Endothelial cell of umbilical vein (primary cell): ENCODE results near the gene PSME3. TPM values are rescaled to one million over a fixed set of nuclear protein-coding genes. Genes with fewer than 3 reads are reported as not detected.
A peak's percentile ranks its signal among the peaks of the same experiment; 100 is the strongest.

Experiments
- Bru-seq: library from RNA; stranded (reverse); fragments of 400-500 nt; gene quantifications from one replicate; lab custom pipeline; 2021; lab: Mats Ljungman, UMichigan
- BruChase-seq, 2 experiments: library from RNA; stranded (reverse); fragments of 400-500 nt; gene quantifications; one replicate each; lab custom pipeline; 2021; lab: Mats Ljungman, UMichigan
- BruUV-seq: library from RNA; stranded (reverse); fragments of 400-500 nt; replicated peaks from 2 replicates; lab custom pipeline; 2021; lab: Mats Ljungman, UMichigan
- CTCF ChIA-PET: fragments of 300-600, 350-600 bp; sonication (Branson Sonifier 250); formaldehyde crosslinking; loops from one replicate; lab custom pipeline; 2021; ENCODE audit warnings: antibody characterized with exemption, inconsistent platforms; lab: Charles Lee
- POLR2A ChIA-PET: fragments of 300-600, 350-600 bp; sonication (Branson Sonifier 250); formaldehyde crosslinking; loops from one replicate; lab custom pipeline; 2021; ENCODE audit warnings: antibody characterized with exemption, inconsistent platforms; lab: Charles Lee
- DNase-seq: peaks from one replicate; pipeline ENCODE4 v3.0.0-alpha.2; 2011; ENCODE audit warnings: low read depth, low spot score
- FAIRE-seq: peaks from 2 replicates; lab custom pipeline; 2011; peaks lifted over from hg19 to GRCh38; lab: Jason Lieb, UNC
- H2AFZ ChIP-seq: 2 replicates; pipeline ENCODE4 v1.6.0; 2012; ENCODE audit warnings: low read depth, low read length, control low read depth, inconsistent platforms
- H3K27ac ChIP-seq: 2 replicates; pipeline ENCODE4 v1.5.1; 2011; ENCODE audit warnings: low read depth, mild to moderate bottlenecking, control low read depth, low read length, moderate library complexity; ENCODE audit not compliant: insufficient read depth
- H3K27me3 ChIP-seq, 2 experiments: 2 replicates each; pipeline versions ENCODE4 v1.6.0 to v1.6.1; 2011; ENCODE audit warnings: low read length in 2 of 2, mixed read lengths in 1 of 2; ENCODE audit not compliant: control insufficient read depth in 2 of 2, insufficient read depth in 2 of 2
- H3K36me3 ChIP-seq, 2 experiments: 2 replicates in 1 of 2; 3 replicates in 1 of 2; pipeline ENCODE4 v1.5.1; 2011; ENCODE audit warnings: low read length in 2 of 2, mild to moderate bottlenecking in 1 of 2, moderate library complexity in 1 of 2; ENCODE audit not compliant: control insufficient read depth in 2 of 2, insufficient read depth in 2 of 2; ENCODE audit errors: extremely low read depth in 1 of 2
- H3K4me1 ChIP-seq: 3 replicates; pipeline ENCODE4 v1.5.1; 2011; ENCODE audit warnings: mild to moderate bottlenecking, low read length; ENCODE audit not compliant: control insufficient read depth, insufficient read depth; ENCODE audit errors: extremely low read depth
- H3K4me2 ChIP-seq: 2 replicates; pipeline ENCODE4 v1.6.1; 2011; ENCODE audit warnings: low read length, control low read depth, mixed read lengths; ENCODE audit not compliant: insufficient read depth
- H3K4me3 ChIP-seq, 3 experiments: fragments of 200-600 bp in 1 of 3; sonication (generic), shearing (Covaris generic) in 1 of 3; replicated peaks in 1 of 3; 2 replicates each; pipeline ENCODE4 v1.5.1; 2011 to 2016; ENCODE audit warnings: control low read depth in 3 of 3, low read length in 3 of 3, mild to moderate bottlenecking in 2 of 3, inconsistent platforms in 1 of 3, low read depth in 1 of 3, moderate library complexity in 1 of 3; ENCODE audit not compliant: insufficient read depth in 1 of 3
- H3K79me2 ChIP-seq: 2 replicates; pipeline ENCODE4 v1.6.0; 2012; ENCODE audit warnings: low read length, inconsistent platforms; ENCODE audit not compliant: control insufficient read depth, insufficient read depth
- H3K9ac ChIP-seq: replicated peaks from 2 replicates; pipeline ENCODE3; 2011; ENCODE audit warnings: low read length, control low read depth; ENCODE audit not compliant: insufficient read depth; ENCODE audit errors: extremely low read depth
- H3K9me1 ChIP-seq: replicated peaks from 3 replicates; pipeline ENCODE4 v1.6.0; 2011; ENCODE audit warnings: mild to moderate bottlenecking, low read length; ENCODE audit not compliant: control insufficient read depth, insufficient read depth; ENCODE audit errors: extremely low read depth
- H3K9me3 ChIP-seq: replicated peaks from 2 replicates; pipeline ENCODE4 v1.5.1; 2012; ENCODE audit warnings: low read length, inconsistent platforms; ENCODE audit not compliant: control insufficient read depth, insufficient read depth
- H4K20me1 ChIP-seq: replicated peaks from 2 replicates; pipeline ENCODE3; 2011; ENCODE audit warnings: mild to moderate bottlenecking, low read length; ENCODE audit not compliant: control insufficient read depth, insufficient read depth; ENCODE audit errors: extremely low read depth
- GATA2 ChIP-seq: IDR thresholded peaks from 2 replicates; pipeline ENCODE4 v1.7.0; 2011; ENCODE audit warnings: low read depth, mild to moderate bottlenecking, moderate library complexity, mixed read lengths, low read length; ENCODE audit not compliant: insufficient read length, insufficient read depth
- JUN ChIP-seq: IDR thresholded peaks from 2 replicates; pipeline ENCODE4 v1.6.1; 2011; ENCODE audit warnings: borderline replicate concordance, low read depth; ENCODE audit not compliant: insufficient read length, insufficient read depth
- MAX ChIP-seq: IDR thresholded peaks from 2 replicates; pipeline ENCODE4 v1.6.1; 2011; ENCODE audit not compliant: insufficient read depth, insufficient read length
- MYC ChIP-seq: IDR thresholded peaks from one replicate; pipeline ENCODE4 v1.6.1; 2011; ENCODE audit warnings: mild to moderate bottlenecking, low read depth, low read length
- POLR2A ChIP-seq: IDR thresholded peaks from 2 replicates; pipeline ENCODE4 v1.6.1; 2012; ENCODE audit warnings: low read depth, mild to moderate bottlenecking, control low read depth, low read length
- POLR2AphosphoS5 ChIP-seq: IDR thresholded peaks from 2 replicates; pipeline ENCODE4 v1.6.1; 2012; ENCODE audit warnings: low read depth, mild to moderate bottlenecking, control low read depth, low read length, moderate library complexity; ENCODE audit not compliant: insufficient read depth
- dilution Hi-C: fragments of 300-500 bp; cut with MboI; formaldehyde crosslinking; loops from one replicate; pipeline ENCODE4 v1.15.0; 2019; ENCODE audit warnings: low sequenced_read_pairs; ENCODE audit not compliant: extremely low pct_ligation_motif_present
- intact Hi-C: fragments of 100-400 bp; cut with micrococcal nuclease; formaldehyde crosslinking; loops from one replicate; pipeline ENCODE4 v1.10.0; 2022
- long read RNA-seq: library from polyadenylated mRNA; stranded (forward); transcript quantifications from one replicate; pipeline ENCODE4 v2.0.0, GENCODE V29; 2021
- polyA minus RNA-seq, 3 experiments: library from RNA; depleted of rRNA, polyadenylated mRNA; stranded (reverse); fragments of >200 nt; gene quantifications; 1 replicate in 1 of 3; 2 replicates in 2 of 3; pipeline ENCODE4 v1.2.3, GENCODE V29; 2011
- polyA plus RNA-seq, 4 experiments: library from polyadenylated mRNA; depleted of rRNA in 3 of 4; stranded (reverse) in 3 of 4; unstranded in 1 of 4; fragments of >200 nt; gene quantifications; 2 replicates each; pipeline versions ENCODE4 v1.2.1 to v1.2.3, GENCODE V29; 2011 to 2012; ENCODE audit warnings: missing spikeins in 1 of 4
- total RNA-seq: library from RNA; stranded (reverse); gene quantifications from 2 replicates; pipeline ENCODE4 v1.2.3, GENCODE V29; 2021

PSME3 gene
- total RNA-seq (126 and 133 TPM in 2 replicates), polyA plus RNA-seq (94.7 and 98.4 TPM in 2 replicates), polyA minus RNA-seq (65.4 and 67.3 TPM in 2 replicates), Bru-seq, nascent RNA (percentile 74 among the genes with signal in this experiment), BruChase-seq, experiment 1, labeled RNA remaining after a 6-hour chase (percentile 95 among the genes with signal in this experiment), BruChase-seq, experiment 2, labeled RNA remaining after a 2-hour chase (percentile 87 among the genes with signal in this experiment)
- 97.2 and 101 TPM in 2 replicates for polyA plus RNA-seq (2011; cell fraction: cytosol; rRNA removed)
- 60.6 and 69.5 TPM in 2 replicates for polyA plus RNA-seq (2011; cell fraction: nucleus; rRNA removed)
- 132 and 187 TPM in 2 replicates for polyA plus RNA-seq (2012)
- 66.8 TPM for polyA minus RNA-seq (2011; cell fraction: cytosol; rRNA and poly(A)+ RNA removed)
- 31.5 and 41.9 TPM in 2 replicates for polyA minus RNA-seq (2011; cell fraction: nucleus; rRNA and poly(A)+ RNA removed)
- long read RNA-seq, transcript PSME3-210 (11 exons, 998 nt): major isoform, 238 of 274 reads
- long read RNA-seq, partial matches to known transcripts: 5 of 274 reads
- long read RNA-seq, other reads (novel, unspliced or antisense): 28 of 274 reads

DNA sequence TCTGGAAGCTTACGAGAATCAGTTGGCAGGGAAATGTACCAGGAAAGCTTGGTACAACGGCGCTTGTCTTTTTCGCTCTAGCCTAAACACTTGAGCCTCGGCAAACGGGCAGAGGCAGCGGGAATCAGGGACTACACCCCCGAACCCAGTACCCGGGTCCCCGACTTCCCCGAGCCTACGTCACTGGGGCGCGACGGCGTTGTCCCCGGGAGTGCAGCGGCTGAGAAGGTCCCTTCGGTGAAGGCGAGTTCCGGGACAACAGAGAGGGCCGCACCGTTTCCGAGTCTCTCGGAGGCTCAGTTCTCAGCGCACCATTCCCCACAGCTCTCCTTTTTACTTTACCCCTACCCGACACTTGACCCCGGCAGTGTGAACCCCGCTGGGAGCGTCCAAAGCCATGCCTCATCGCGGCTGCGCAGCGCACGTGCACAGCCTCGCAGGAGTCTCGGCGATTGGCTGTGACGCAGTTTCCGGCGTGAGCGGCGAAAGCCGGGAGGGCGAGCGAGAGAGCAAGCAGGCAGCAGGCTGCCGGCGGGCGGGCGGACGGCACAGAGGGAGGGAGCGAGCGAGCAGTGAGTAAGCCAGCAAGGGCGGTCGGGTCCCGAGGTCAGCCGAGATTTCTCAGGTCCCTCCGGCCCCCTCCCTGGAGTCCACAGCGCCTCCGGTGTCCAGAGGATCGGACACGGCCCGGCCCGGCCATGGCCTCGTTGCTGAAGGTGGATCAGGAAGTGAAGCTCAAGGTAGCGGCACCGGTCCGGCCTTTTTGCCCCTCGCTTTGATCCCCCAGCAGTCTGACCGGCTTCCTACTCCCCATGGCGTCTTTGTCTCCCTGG is at the start of gene PSME3:
Gene PSME3, plus strand, starts transcription at position 464 of the 833 bp plus-strand sequence. Its CDS starts 235 bp downstream, at position 699.
- Histone ChIP-seq H4K20me1 (no peaks in the 10 kb centered on the region), H3K9ac (peak within 1 kb of the TSS; percentile 86), H2AFZ (peak within 1 kb of the TSS; percentile 68), H3K27ac (peak within 1 kb of the TSS; percentile 71), H3K4me2 (peak within 1 kb of the TSS; percentile 73), H3K4me3 (peak within 1 kb of the TSS; percentile 58 to 81 (median 80)), H3K9me1 (no peaks in the 10 kb centered on the region), H3K79me2 (peaks cover 26% of the 10 kb centered on the region), H3K4me1 (peaks cover 17% of the 10 kb centered on the region), H3K27me3 (peaks cover 0 to 4% of the 10 kb centered on the region in 2 experiments), H3K36me3 (peaks cover 8 to 9% of the 10 kb centered on the region in 2 experiments), H3K9me3 (no peaks in the 10 kb centered on the region)
- ChIA-PET POLR2A (no interaction called here), CTCF (interaction anchor here (0.5 to 3.0 kb wide), 6 partner anchors 9 to 165 kb away, joined by 3 to 18 read pairs (median 4); partner anchors contain the start of genes BECN1 and RPL27)
- intact Hi-C loops: loop anchor here (1.0 kb wide), 1 partner anchor 35 kb away; the partner anchor contains the start of genes CNTD1 and COA3
- no peak for TF ChIP-seq JUN
- peak; percentile 91 for TF ChIP-seq POLR2A
- TF ChIP-seq POLR2AphosphoS5: peak; percentile 94
- TF ChIP-seq MYC: peak; percentile 99
- no peak for TF ChIP-seq GATA2
- peak; percentile 98 for TF ChIP-seq MAX
- peak; percentile 76 for FAIRE-seq
- dilution Hi-C loops: no loop called here
- DNase-seq: peak; percentile 91
- BruUV-seq: TSS peak; percentile 89
